Transverse colon (tissue), 4 donors: Measurements from ENCODE around the gene SLFN13. TPM values are rescaled to one million over a fixed set of nuclear protein-coding genes. Genes with fewer than 3 reads are reported as not detected.
"Not testable (repeated sequence)": the region's sequence is repeated elsewhere in the genome, so short reads cannot be mapped to it uniquely, and the experiment has no call there.

ENCODE experiments used
- DNase-seq: peaks from one replicate; pipeline ENCODE4 v3.0.0-alpha.2; 2019
- H3K27ac ChIP-seq, 4 donors: fragments of 200-600 bp; sonication (generic); 2 replicates each; pipeline ENCODE4 v1.5.1; 2016 to 2018; ENCODE audit warnings: inconsistent platforms in 4 of 4
- H3K27me3 ChIP-seq: fragments of 200-600 bp; sonication (generic); 2 replicates; pipeline ENCODE4 v1.5.1; 2017; ENCODE audit warnings: inconsistent platforms
- H3K36me3 ChIP-seq, 4 donors: fragments of 200-600 bp; sonication (generic); 2 replicates each; pipeline ENCODE4 v1.5.1; 2017 to 2019; ENCODE audit warnings: inconsistent platforms in 4 of 4
- H3K4me1 ChIP-seq, 4 donors: fragments of 200-600 bp; sonication (generic); 2 replicates each; pipeline ENCODE4 v1.5.1; 2017 to 2020; ENCODE audit warnings: inconsistent platforms in 4 of 4
- H3K4me3 ChIP-seq, 4 donors: fragments of 200-600 bp; sonication (generic); 1 replicate in 1 of 4; 2 replicates in 3 of 4; pipeline versions ENCODE4 v1.5.1 to v1.6.1; 2017 to 2019; ENCODE audit warnings: inconsistent platforms in 4 of 4
- H3K9me3 ChIP-seq, 2 donors: fragments of 200-600 bp; sonication (generic); 2 replicates each; pipeline ENCODE4 v1.5.1; 2017 to 2019; ENCODE audit warnings: inconsistent platforms in 2 of 2
- EP300 ChIP-seq: sonication (generic); formaldehyde crosslinking; IDR thresholded peaks from one replicate; pipeline ENCODE4 v1.6.1; 2017; ENCODE audit warnings: antibody characterized with exemption, low read depth
- POLR2A ChIP-seq: fragments of 450-650 bp; IDR thresholded peaks from one replicate; pipeline ENCODE4 v1.6.1; 2016; ENCODE audit warnings: antibody characterized with exemption, mild to moderate bottlenecking, moderate library complexity
- POLR2AphosphoS5 ChIP-seq, 3 donors: sonication (generic); formaldehyde crosslinking; IDR thresholded peaks; one replicate each; pipeline ENCODE4 v1.6.1; 2016; ENCODE audit warnings: antibody characterized with exemption in 3 of 3
- WGBS, 2 donors: methylation state at CpG; one replicate each; pipeline ENCODE4 v1.1.5; 2018; ENCODE audit warnings: low coverage in 1 of 2; 5-methylcytosine and 5-hydroxymethylcytosine counted together
- in situ Hi-C, 4 donors: fragments of 200-750 bp; cut with MboI; loops; one replicate each; pipeline versions ENCODE4 v1.15.0 to v1.15.1; 2017; ENCODE audit warnings: low sequenced_read_pairs in 3 of 4, low pct_ligation_motif_present in 1 of 4, low pct_unique_long_range_greater_than_20kb in 1 of 4
- intact Hi-C: fragments of 100-400 bp; cut with DNase I; formaldehyde crosslinking; loops from one replicate; pipeline ENCODE4 v1.15.1; 2023; ENCODE audit warnings: low total_unique reads
- total RNA-seq, 4 donors: library from RNA; depleted of rRNA; stranded (reverse); fragments of >200 nt; gene quantifications; one replicate each; pipeline ENCODE4 v1.1.0, GENCODE V29; 2016
- TF ChIP-seq, protein P1 (sequence below), 5 experiments: fragments of 200-600 bp in 3 of 5; fragments of 450-650 bp in 2 of 5; sonication (generic) in 3 of 5; IDR thresholded peaks; 1 replicate in 2 of 5; 2 replicates in 3 of 5; pipeline ENCODE4 v1.5.1; 2016 to 2017; ENCODE audit warnings: antibody characterized with exemption in 5 of 5, inconsistent platforms in 3 of 5, mild to moderate bottlenecking in 2 of 5, moderate library complexity in 1 of 5

Gene SLFN13
- total RNA-seq, 4 donors from 2014 or later, result 2.8 to 28.8 (median 8.5) TPM

DNA sequence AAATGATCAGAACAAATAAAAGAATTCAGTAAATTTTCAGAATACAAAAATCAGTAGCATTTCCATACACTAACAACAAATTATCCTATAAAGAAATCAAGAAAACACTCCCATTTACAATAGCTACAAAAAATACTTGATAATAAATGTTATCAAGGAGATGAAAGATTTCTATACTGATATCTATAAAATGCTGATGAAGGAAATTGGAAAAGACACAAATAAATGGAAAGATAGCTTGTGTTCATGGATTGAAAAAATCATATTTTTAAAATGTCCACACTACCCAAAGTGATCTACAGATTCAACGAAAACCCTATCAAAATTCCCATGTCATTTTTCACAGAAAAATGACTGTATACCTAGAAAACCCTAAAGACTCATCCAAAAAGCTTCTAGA lies 34.3 kb downstream of the SLFN13 start:
- Histone ChIP-seq H3K27me3 (no peaks in the 10 kb centered on the region), H3K4me1 (no peaks in the 10 kb centered on the region), H3K4me3 (no peak overlapping the region), H3K36me3 (peaks cover 0 to 9% (median under 1%) of the 10 kb centered on the region in 4 donors), H3K27ac (no peak overlapping the region), H3K9me3 (peaks cover 0 to 8% of the 10 kb centered on the region in 2 donors)
- WGBS, 2 donors, result 91 to 94% methylated on average over 1 of the region's 1 CpG
- DNase-seq, result no peak
- TF ChIP-seq POLR2A (no peak), EP300 (no peak), POLR2AphosphoS5 (IDR thresholded peaks at IDR 0.05) (no peak)
- TF ChIP-seq, protein P1, sequence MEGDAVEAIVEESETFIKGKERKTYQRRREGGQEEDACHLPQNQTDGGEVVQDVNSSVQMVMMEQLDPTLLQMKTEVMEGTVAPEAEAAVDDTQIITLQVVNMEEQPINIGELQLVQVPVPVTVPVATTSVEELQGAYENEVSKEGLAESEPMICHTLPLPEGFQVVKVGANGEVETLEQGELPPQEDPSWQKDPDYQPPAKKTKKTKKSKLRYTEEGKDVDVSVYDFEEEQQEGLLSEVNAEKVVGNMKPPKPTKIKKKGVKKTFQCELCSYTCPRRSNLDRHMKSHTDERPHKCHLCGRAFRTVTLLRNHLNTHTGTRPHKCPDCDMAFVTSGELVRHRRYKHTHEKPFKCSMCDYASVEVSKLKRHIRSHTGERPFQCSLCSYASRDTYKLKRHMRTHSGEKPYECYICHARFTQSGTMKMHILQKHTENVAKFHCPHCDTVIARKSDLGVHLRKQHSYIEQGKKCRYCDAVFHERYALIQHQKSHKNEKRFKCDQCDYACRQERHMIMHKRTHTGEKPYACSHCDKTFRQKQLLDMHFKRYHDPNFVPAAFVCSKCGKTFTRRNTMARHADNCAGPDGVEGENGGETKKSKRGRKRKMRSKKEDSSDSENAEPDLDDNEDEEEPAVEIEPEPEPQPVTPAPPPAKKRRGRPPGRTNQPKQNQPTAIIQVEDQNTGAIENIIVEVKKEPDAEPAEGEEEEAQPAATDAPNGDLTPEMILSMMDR (IDR thresholded peaks at IDR 0.05), result no peak
- intact Hi-C loops (no loop called here), in situ Hi-C loops (no loop called here)

DNA sequence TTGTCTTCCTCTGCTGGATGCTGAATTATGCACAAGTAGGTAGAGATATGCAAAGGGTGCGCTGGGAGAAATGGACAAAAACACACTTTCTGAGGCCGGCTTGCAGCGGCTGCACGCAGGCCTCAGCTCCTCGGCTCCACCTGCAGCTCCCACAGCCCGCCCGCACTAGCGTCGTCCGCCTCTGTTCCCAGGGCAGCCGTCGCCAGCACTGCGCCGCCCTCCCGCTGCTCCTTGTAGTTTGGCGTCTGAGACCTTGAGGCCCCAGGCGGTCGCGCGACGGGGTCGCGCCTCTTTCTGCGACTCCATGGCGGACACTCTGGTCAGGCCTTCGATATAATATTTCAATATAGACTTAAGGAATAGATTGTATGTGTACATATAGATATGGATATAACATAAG lies 41.0 kb downstream of the SLFN13 start:
- in situ Hi-C loops, result no loop called here

DNA sequence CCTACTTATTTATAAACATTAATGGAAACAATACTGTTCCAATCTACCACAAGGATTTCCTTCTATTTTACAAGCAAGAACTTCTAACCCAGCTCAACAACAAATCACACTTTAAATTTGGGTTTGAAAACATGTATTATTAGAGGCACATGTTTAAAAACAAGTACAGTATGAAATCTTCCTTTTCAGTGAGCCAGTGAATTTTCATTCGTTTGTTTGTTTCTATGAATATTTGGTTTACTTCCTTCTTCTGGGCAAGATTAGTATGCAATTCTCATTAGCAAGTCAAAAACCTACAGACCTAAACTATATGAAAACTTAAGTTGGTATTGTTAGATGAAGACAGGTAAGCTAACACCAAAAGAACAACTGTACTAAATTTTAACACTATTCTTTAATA lies 42.0 kb downstream of the SLFN13 start:
- in situ Hi-C loops, result no loop called here
- Histone ChIP-seq H3K9me3 (no peaks in the 10 kb centered on the region), H3K36me3 (no peaks in the 10 kb centered on the region), H3K4me1 (no peaks in the 10 kb centered on the region), H3K4me3 (no peak overlapping the region), H3K27me3 (no peaks in the 10 kb centered on the region), H3K27ac (no peak overlapping the region)
- TF ChIP-seq, protein P1 (IDR thresholded peaks at IDR 0.05), result no peak
- TF ChIP-seq POLR2AphosphoS5 (IDR thresholded peaks at IDR 0.05) (no peak), EP300 (no peak), POLR2A (no peak)
- 61 to 70% methylated on average over 1 of the region's 1 CpG for WGBS, 2 donors
- DNase-seq, result no peak
- intact Hi-C loops, result no loop called here

More for the DNA sequence above, 41.0 kb downstream of the SLFN13 start:
- no peaks in the 10 kb centered on the region for H3K36me3 ChIP-seq
- H3K9me3 ChIP-seq, result no peaks in the 10 kb centered on the region
- no peak overlapping the region for H3K4me3 ChIP-seq
- no peaks in the 10 kb centered on the region for H3K4me1 ChIP-seq
- no peaks in the 10 kb centered on the region for H3K27me3 ChIP-seq
- TF ChIP-seq POLR2AphosphoS5 (IDR thresholded peaks at IDR 0.05) (no peak), EP300 (no peak), POLR2A (no peak)
- TF ChIP-seq, protein P1 (IDR thresholded peaks at IDR 0.05), result no peak
- DNase-seq, result no peak
- intact Hi-C loops, result no loop called here
- H3K27ac ChIP-seq, result no peak overlapping the region
- 95% methylated on average over 19 to 26 of the region's 26 CpGs for WGBS, 2 donors

DNA sequence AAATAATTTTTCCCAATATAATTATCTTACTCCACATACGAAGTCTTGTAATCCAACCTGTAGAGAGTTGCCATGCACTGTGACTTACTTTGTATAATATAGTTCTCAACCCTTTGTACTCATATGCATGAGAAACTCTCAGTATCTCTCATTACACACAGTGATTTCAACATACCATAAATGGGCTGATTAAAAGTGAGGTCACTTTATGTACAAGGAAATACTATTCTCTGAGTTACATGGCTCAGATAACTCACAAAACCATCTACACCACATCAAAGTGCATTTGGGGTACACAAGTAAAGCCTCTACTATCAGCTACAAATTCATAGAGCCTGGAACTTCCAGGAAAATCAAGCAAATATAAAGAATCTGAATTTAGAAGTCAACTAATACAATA lies 44.2 kb downstream of the SLFN13 start:
- no peaks in the 10 kb centered on the region for H3K4me1 ChIP-seq
- intact Hi-C loops (no loop called here), in situ Hi-C loops (no loop called here)
- TF ChIP-seq EP300, result no peak
- no peak for DNase-seq
- 73 to 90% methylated on average over 1 of the region's 1 CpG for WGBS, 2 donors
- H3K4me3 ChIP-seq, result no peak overlapping the region
- no peaks in the 10 kb centered on the region for H3K36me3 ChIP-seq
- H3K9me3 ChIP-seq, result no peaks in the 10 kb centered on the region
- H3K27ac ChIP-seq, result no peak overlapping the region
- no peaks in the 10 kb centered on the region for H3K27me3 ChIP-seq

DNA sequence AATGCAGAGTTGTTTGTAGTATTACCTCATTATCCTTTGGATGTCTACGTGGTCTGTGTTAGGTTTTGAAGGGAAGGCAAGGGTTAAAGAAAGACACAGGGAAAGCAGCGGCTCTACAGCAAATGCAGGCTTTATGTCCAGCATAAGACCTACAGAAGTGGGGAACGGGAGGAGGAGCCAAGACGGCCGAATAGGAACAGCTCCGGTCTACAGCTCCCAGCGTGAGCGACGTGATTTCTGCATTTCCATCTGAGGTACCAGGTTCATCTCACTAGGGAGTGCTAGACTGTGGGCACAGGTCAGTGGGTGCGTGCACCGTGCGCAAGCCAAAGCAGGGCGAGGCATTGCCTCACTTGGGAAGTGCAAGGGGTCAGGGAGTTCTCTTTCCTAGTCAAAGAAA lies 54.8 kb downstream of the SLFN13 start:
- 76 to 87% methylated on average over 2 to 13 of the region's 13 CpGs for WGBS, 2 donors
- in situ Hi-C loops, H3K4me1 ChIP-seq: not testable (repeated sequence)

More for the DNA sequence above, 54.8 kb downstream of the SLFN13 start:
- H3K9me3 ChIP-seq, DNase-seq, H3K36me3 ChIP-seq, intact Hi-C loops, H3K27ac ChIP-seq, H3K27me3 ChIP-seq, H3K4me3 ChIP-seq: not testable (repeated sequence)
